Caki2 (cell line): ENCODE data around the gene MCTP2. TPM values are rescaled to one million over a fixed set of nuclear protein-coding genes. Genes with fewer than 3 reads are reported as not detected.

Source experiments
- DNase-seq: peaks from one replicate; pipeline ENCODE4 v3.0.0-alpha.2; 2015; ENCODE audit warnings: low read depth
- in situ Hi-C: cut with HindIII; loops from 2 replicates; pipeline ENCODE4 v1.10.0; 2016; ENCODE audit warnings: low sequenced_read_pairs, low pct_unique_long_range_greater_than_20kb, mixed read lengths
- total RNA-seq: library from RNA; depleted of rRNA; stranded (reverse); fragments of >200 nt; shearing (Covaris generic); gene quantifications from 2 replicates; pipeline ENCODE4 v1.2.3, GENCODE V29; 2014; ENCODE audit warnings: low replicate concordance

MCTP2 gene
- total RNA-seq, 1 experiment from 2014 or later, result 13.0 TPM

- in situ Hi-C loops, result no loop called here
- no peak for DNase-seq
Measured at GRCh38 chr15:94523873-94524272, 292.5 kb downstream of the MCTP2 start.

- in situ Hi-C loops, result no loop called here
- no peak for DNase-seq
Measured at GRCh38 chr15:94524565-94524964, 293.2 kb downstream of the MCTP2 start.

GRCh38 chr15:94526071-94526689 is 294.8 kb downstream of the MCTP2 start:
- no peak for DNase-seq
- in situ Hi-C loops, result no loop called here

- in situ Hi-C loops, result no loop called here
- DNase-seq, result no peak
Measured at GRCh38 chr15:94532226-94532625, 300.9 kb downstream of the MCTP2 start.
